GM12865 (cell line): ENCODE measurements around the gene FBXO11.

ENCODE experiments used
- DNase-seq: peaks from one replicate; pipeline ENCODE4 v3.0.0; 2010; ENCODE audit warnings: low read depth
- H3K4me3 ChIP-seq: 2 replicates; pipeline ENCODE4 v1.5.1; 2011; ENCODE audit warnings: mild to moderate bottlenecking, low read depth, low read length, control low read depth
- TF ChIP-seq, protein P1 (sequence below): IDR thresholded peaks from 2 replicates; pipeline ENCODE4 v1.5.1; 2011; ENCODE audit warnings: low read length, control low read depth, low read depth, inconsistent platforms; ENCODE audit not compliant: insufficient read depth; ENCODE audit errors: missing control alignments

Gene FBXO11

DNA sequence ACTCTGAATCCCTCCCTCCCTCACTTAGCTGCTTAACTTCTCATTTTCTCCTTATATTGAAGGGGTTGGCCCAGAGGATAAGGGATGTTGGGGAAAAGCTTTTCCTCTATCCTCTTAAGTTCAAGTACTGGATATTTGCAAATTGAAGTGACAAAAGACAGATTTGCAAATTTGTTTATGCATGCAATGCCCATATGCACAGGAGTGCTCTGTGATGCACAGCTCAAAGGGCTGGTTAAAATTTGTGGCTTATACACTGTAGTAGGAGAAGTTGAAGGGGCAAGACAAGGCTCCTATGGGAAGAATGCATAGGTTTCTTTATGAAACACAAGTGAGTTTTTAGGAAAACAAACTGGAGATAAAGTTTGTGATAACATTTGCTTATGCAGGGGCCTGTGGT is 131.7 kb downstream of the FBXO11 start:
- no peak overlapping the region for H3K4me3 ChIP-seq
- TF ChIP-seq, protein P1, sequence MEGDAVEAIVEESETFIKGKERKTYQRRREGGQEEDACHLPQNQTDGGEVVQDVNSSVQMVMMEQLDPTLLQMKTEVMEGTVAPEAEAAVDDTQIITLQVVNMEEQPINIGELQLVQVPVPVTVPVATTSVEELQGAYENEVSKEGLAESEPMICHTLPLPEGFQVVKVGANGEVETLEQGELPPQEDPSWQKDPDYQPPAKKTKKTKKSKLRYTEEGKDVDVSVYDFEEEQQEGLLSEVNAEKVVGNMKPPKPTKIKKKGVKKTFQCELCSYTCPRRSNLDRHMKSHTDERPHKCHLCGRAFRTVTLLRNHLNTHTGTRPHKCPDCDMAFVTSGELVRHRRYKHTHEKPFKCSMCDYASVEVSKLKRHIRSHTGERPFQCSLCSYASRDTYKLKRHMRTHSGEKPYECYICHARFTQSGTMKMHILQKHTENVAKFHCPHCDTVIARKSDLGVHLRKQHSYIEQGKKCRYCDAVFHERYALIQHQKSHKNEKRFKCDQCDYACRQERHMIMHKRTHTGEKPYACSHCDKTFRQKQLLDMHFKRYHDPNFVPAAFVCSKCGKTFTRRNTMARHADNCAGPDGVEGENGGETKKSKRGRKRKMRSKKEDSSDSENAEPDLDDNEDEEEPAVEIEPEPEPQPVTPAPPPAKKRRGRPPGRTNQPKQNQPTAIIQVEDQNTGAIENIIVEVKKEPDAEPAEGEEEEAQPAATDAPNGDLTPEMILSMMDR = no peak
- no peak for DNase-seq

DNA sequence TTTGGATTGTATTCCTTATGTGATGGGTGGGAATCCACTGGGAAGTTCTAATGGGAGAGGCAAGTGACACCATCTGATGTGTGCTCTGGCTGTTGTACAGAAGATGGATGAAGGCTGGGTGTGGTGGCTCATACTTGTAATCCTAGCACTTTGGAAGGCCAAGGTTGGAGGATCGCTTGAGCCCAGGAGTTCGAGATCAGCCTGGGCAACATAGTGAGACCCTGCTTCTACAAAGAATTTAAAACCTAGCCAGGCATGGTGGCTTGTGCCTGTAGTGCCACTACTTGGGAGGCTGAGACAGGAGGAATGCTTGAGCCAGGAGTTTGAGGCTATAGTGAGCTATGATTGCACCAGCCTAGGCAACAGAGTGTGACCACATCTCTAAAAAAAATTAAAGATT is 134.0 kb downstream of the FBXO11 start:
- no peak overlapping the region for H3K4me3 ChIP-seq
- TF ChIP-seq, protein P1 = no peak
- DNase-seq = no peak

DNA sequence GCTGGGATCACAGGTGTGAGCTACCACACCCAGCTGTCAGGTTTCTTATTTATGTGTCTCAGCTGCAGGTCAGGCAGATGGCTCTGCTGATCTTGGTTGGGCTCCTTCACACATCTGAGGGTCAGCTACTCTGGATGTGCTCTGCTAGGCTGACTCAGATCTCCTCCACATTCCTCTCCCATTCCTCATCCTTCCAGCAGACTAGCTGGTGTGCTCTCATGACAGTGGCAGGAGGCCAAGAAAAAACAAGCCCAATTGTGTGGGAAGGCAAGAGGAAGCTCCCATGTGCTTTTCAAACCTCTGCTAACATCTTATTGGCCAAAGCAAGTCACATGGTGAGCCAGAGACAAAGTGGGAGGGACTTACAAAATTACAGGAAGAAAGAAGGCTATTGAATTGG is 135.1 kb downstream of the FBXO11 start:
- peak; percentile 31 for DNase-seq
- no peak overlapping the region for H3K4me3 ChIP-seq
- TF ChIP-seq, protein P1 = no peak

DNA sequence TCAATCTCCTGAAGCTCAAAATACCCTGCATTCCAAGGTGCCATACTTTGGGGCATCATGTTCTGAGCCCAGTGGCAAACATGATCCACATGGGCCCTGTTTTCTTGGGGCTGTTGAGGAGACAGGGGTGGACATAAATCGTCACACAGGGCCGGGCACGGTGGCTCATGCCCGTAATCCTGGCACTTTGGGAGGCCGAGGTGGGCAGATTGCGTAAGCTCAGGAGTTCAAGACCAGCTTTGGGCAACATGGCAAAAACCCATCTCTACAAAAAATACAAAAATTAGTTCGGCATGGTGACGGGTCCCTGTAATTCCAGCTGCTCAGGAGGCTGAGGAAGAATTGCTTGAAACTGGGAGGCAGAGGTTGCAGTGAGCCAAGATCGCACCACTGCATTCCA is 137.0 kb downstream of the FBXO11 start:
- no peak for DNase-seq
- TF ChIP-seq, protein P1 = no peak
- H3K4me3 ChIP-seq = no peak overlapping the region

DNA sequence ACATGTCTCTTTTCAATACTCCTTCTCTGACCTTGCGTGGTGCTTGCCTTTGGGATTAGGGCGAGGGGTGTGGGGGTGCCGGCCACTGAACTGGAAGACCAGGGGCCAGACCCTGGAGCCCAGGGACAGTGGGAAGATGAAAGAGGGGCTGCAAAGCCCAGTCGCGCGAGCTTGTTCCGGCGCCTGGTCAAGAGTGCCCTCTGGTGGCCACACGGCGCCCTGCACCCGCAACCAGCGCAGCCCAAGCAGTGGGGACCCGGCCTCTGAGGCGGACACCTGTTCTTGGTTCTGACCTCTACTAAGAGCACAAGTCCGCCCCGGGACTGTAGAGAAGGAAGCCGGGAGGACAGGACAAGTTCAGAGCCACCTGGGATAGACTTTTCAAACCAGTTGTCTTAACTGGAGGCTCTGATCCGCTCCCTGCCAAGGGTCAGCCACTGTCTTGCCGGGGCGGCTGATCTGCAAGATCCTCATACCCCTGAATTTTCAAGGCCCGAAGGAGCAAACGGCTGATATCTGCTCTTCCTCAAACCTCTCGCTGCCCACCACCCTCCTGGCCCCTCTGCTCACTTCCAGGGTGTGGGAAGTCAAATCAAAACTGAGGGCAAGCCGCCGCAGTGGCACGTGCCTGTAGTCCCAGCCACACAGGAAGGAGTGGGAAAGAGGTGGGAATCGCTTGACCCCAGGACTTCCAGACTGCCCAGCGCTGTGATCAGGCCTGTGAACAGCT is 138.3 kb downstream of the FBXO11 start:
- no peak overlapping the region for H3K4me3 ChIP-seq
- TF ChIP-seq, protein P1 = peak; percentile 99
- DNase-seq = peak; percentile 80

DNA sequence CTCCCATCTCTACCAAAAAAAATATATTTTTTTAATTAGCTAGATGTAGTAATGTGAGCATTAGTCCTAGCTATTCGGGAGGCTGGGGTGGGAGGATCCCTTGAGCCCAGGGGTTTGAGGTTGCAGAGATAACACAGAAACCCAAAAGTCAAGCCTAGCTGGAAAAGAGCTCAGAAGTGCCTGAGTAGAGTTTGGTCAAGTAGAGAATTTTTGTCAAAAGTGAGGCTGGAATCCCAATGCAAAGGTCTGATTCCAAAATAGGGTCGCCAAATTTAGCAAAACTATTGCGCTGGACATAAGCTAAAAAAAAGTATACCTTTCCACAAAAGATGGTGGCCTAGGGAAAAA is 138.8 kb downstream of the FBXO11 start:
- TF ChIP-seq, protein P1 = no peak

DNA sequence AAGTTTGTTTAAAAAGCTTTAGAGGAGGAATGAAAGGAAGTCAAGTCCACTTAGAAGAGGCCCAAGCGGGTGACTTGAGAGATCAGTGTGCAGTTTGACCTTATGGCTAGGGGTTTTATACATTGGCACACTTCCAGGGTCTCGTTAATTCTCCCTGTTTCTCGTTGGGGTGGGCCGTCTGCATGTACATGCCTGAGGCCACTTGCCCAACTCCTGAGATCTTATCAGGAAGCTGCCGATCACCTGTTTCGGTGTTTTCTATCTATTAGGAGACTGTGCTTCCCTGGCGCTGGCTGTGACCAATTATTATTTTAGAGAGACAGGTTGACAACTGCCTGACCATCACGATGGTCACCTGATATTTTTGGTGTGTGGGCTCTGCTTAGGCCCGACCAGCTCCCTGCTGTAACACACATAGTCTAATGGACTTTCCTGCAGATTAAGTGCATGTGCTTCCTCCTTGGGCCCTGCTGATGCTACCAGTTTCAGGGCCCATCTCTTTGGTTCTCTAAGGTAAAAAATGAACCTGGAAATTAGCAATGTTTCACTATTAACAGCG is 154.4 kb downstream of the FBXO11 start:
- peak overlapping the region; percentile 35 for H3K4me3 ChIP-seq
- peak; percentile 45 for DNase-seq
- TF ChIP-seq, protein P1 = no peak

More for the DNA sequence above, 138.8 kb downstream of the FBXO11 start:
- H3K4me3 ChIP-seq = no peak overlapping the region
- no peak for DNase-seq
